Mammary epithelial cell (primary cell): ENCODE measurements around the gene RAB7A.

Source experiments
- CTCF ChIP-seq, 2 donors: IDR thresholded peaks in 1 of 2; conservative IDR thresholded peaks in 1 of 2; 2 replicates each; pipeline ENCODE4 v1.5.1; 2011 to 2012; ENCODE audit warnings: inconsistent platforms in 2 of 2, low read length in 2 of 2, mild to moderate bottlenecking in 2 of 2, control low read depth in 1 of 2, low read depth in 1 of 2; ENCODE audit not compliant: insufficient read depth in 1 of 2; ENCODE audit errors: extremely low read depth in 1 of 2
- EZH2 ChIP-seq: IDR thresholded peaks from 2 replicates; pipeline ENCODE4 v1.6.1; 2012; ENCODE audit warnings: low read length, inconsistent platforms, borderline replicate concordance

- TF ChIP-seq CTCF (conservative IDR thresholded peaks at IDR 0.05 in 1 of 2, IDR thresholded peaks at IDR 0.05 in 1 of 2; ENCODE audit: extremely low read depth in 1 of 2, insufficient read depth in 1 of 2, low read depth in 1 of 2, low read length in 2 of 2) (no peak), EZH2 (no peak)
These were observed 94.4 kb downstream of the RAB7A start for GRCh38 chr3:128820252-128820839.
